Left colon (tissue), 2 donors: ENCODE data around the gene COL8A2. TPM values are rescaled to one million over a fixed set of nuclear protein-coding genes. Genes with fewer than 3 reads are reported as not detected.

Experiments
- ATAC-seq: fragments of 200-7000 bp; cut with Tn5 transposase; one replicate; pipeline ENCODE4 v1.9.1; 2020; ENCODE audit warnings: mild to moderate bottlenecking, moderate library complexity
- DNase-seq, 2 donors: peaks; one replicate each; pipeline ENCODE4 v3.0.0-alpha.2; 2020
- intact Hi-C, 2 donors: fragments of 100-400 bp; cut with DNase I in 1 of 2; cut with micrococcal nuclease in 1 of 2; formaldehyde crosslinking; loops; one replicate each; pipeline versions ENCODE4 v1.11.2 to v1.14.0; 2022; cut with DNase I, micrococcal nuclease
- total RNA-seq, 2 donors: library from RNA; stranded (reverse); fragmentation: NEBNext Ultra II Directional; extraction: Animal tissue kit (Norgen Biotek cat#: 25700); gene quantifications; one replicate each; pipeline ENCODE4 v1.2.1, GENCODE V29; 2021
- donor health status: DM: no; HTN: no; CAD: no.
- donor health status: DM: yes; HTN: yes; CAD: no.

The COL8A2 gene
- total RNA-seq, 2 donors from 2014 or later = 0.55 to 1.8 TPM

- intact Hi-C loops = loop anchor here in 1 of 2 donors (5.0 kb wide), 1 partner anchor 138 kb away; no protein-coding TSS in a partner anchor
- peak; percentile 14 for ATAC-seq
- no peak for DNase-seq
These were observed 23.8 kb upstream of the COL8A2 start for GRCh38 chr1:36148821-36149236.

GRCh38 chr1:36144413-36144812 lies 19.4 kb upstream of the COL8A2 start:
- no peak for ATAC-seq
- DNase-seq = no peak
- intact Hi-C loops = no loop called here

GRCh38 chr1:36143424-36143823 lies 18.4 kb upstream of the COL8A2 start:
- no peak for DNase-seq
- no peak for ATAC-seq

DNA sequence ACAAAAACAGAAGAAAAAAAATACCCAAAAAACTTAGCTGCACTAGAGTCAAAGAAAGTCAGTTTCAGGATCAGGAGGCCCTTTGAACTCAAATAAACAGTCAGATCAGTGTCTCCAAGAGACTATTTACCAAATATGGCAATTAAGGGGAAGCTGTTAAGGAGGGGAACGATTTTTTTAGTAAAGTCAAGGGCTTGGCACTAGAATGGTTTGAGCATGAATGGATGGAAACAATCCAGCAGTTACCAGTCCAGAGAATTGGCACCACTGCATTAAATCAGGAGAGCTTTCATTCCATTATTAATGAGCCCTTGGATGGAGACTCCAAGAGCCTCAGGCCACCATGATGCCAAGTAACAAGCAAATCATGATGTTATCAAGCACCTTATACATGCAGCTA lies 17.1 kb upstream of the COL8A2 start:
- ATAC-seq (no peak), DNase-seq (no peak)
- intact Hi-C loops = no loop called here

More at GRCh38 chr1:36143424-36143823, 18.4 kb upstream of the COL8A2 start:
- intact Hi-C loops = no loop called here

GRCh38 chr1:36139521-36139920 lies 14.5 kb upstream of the COL8A2 start:
- DNase-seq (no peak), ATAC-seq (no peak)
- intact Hi-C loops = no loop called here

GRCh38 chr1:36137776-36138175 lies 12.8 kb upstream of the COL8A2 start:
- intact Hi-C loops = no loop called here
- ATAC-seq (no peak), DNase-seq (no peak)

DNA sequence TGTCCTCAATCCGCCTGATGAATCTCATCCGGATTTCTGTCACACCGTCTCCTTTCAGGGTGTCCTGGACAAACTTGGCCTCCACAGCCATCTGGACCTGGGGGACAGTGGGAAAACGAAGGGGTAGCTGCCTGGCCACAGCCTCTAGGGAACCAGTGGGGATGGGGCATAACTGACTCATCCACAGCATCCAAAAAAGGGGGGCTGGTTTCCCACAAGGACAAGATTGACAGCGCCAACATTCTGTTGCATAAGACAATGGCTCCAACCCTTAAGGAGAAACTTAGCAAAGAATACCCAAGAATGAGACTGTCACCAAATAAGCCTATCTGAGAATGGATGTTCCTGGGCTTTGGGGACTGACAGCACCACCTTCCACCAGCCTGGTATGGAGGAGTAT lies 12.2 kb upstream of the COL8A2 start:
- DNase-seq = no peak
- ATAC-seq = no peak
- intact Hi-C loops = no loop called here

- intact Hi-C loops = no loop called here
- DNase-seq = no peak
- ATAC-seq = no peak
These were observed 11.5 kb upstream of the COL8A2 start for GRCh38 chr1:36136535-36136934.

DNA sequence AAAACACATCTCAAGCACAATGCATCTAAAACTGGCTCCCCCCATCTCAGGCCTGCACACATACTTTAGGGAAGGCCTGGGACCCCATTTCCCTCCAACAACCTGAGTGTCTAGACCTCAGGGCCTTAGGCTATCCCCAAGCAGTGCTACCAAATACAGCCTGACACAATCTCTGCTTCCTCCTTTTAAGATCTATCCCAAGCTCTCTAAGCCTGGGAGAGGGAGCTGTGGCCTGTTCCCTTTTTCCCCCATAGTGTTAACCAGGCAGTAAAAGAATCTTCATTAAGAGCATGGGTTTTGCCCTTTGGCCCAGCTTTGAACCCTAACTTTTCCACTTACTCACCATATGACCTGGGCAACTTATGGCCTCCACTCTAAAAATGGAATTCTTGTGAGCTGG lies 10.8 kb upstream of the COL8A2 start:
- ATAC-seq (no peak), DNase-seq (no peak)
- intact Hi-C loops = no loop called here

DNA sequence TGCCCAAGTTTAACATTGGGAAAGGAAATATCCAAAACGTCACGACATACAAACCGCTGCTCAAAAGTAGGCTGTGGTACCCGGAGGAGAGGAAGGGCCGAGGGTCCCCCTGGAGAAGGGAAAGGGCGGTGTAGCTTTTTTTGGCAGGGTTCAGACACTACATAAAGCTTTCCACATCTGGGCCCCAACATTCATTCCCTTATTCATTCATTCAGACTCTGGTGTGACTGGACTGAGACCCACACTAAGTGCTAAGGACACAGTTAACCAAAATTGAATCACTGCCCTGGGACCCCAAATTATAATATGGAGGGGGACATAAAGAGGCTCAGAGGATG lies 10.3 kb upstream of the COL8A2 start:
- no peak for DNase-seq
- intact Hi-C loops = no loop called here
- ATAC-seq = no peak

DNA sequence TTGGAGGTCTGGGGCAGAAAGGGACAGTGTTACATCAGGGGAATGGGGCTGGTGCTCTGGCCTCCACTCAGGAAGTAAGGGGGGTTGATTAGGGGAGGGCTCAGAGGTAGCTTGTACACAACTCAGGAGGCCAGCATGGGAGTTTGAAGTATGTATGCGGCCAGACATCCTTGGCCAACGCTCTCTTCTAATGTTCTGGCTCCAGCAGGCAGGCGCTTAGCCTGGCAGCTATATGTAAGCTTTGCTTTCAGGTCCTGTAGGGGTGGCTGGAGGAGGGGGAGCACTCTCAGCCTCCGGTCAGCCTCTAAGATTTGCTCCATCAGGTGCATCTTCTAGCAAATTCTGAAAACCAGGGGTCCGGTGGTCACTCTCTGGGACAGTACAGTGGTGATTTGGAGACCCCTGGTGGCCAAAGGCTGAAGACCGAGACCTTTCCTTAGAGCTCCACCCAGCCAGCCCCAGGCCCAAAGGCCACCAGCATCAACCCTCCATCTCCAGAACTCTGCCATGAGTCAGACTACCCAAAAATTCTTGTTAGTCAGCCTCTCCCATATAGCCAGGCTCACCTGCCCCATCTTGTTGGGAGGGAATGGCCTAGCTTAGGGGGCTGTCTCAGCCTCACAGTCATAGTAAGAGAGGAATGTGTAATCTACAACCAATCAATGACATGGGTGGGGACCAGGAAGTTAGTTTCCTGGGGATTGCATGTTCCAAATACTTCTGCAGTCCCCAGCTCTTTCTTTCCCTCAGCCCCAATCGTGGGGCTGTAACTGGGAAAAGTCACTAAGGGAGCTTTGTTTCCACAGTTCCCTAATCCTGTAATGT lies 9.7 kb upstream of the COL8A2 start:
- ATAC-seq (peak; percentile 39), DNase-seq (peak in 1 of 2 donors; percentile 62)
- intact Hi-C loops = no loop called here

GRCh38 chr1:36134031-36134430 lies 9.0 kb upstream of the COL8A2 start:
- ATAC-seq = no peak
- no peak for DNase-seq
- intact Hi-C loops = no loop called here

DNA sequence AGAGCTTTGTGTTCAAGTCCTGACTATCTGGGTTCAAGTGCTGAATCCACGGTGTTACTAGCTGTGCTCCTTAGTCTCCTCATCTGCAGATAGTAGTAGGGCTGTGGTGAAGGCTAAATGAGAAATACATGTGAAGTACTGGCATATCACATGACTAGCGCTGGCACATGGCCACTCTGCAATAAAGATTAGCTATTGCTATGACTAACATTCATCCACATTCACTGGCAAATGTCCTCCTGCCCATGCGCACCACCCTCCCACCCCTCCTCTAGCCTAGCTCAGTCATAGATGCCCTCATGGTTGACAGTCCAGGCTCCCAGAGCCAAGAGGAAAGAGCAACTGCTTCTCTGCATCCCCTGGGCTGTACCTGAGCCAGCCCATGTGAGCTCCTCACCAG lies 8.5 kb upstream of the COL8A2 start:
- peak; percentile 98 for ATAC-seq
- intact Hi-C loops = no loop called here
- DNase-seq = peak; percentile 93 to 95

GRCh38 chr1:36132029-36132428 lies 7.0 kb upstream of the COL8A2 start:
- DNase-seq = no peak
- intact Hi-C loops = no loop called here
- ATAC-seq = no peak

GRCh38 chr1:36128905-36129206 lies 3.8 kb upstream of the COL8A2 start:
- ATAC-seq (no peak), DNase-seq (no peak)
- intact Hi-C loops = no loop called here

DNA sequence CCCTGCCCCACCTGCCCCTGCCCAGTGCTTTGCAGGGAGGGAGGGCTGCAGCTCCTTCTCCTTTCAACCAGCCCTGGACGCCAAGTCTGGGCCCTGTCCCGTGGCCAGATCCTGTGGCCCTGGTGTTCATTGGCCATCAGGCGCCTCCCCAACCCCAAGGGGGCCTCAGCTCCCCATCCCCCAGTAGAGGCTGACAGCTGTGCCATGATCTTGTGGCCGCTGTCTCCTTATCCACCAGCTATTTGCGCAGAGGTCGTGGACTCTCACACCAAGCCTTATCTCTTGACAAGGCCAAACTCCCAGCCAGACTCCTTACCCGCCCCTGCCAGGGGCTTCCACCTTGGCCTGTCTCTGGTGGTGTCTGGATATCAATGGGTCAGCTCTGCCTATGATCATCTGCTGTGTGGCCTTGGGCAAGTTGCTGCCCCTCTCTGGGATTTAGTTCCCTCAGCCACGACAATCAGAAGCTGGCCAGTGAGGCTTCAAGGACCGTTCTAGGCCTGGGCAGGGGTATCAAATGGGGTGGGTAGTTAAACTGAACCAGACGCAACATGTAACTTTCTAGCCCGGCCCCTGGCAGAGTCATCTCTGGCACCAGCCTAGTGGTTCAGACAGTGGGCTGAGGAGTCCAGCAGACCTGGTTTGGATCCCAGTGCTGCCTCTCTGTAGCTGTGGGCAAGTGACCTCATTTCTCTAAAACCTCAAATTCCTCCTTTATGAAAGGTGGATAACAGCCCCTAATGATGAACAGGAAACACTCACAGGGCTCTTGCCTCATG lies 3.3 kb upstream of the COL8A2 start:
- no peak for DNase-seq
- no peak for ATAC-seq
- intact Hi-C loops = no loop called here

- ATAC-seq (no peak), DNase-seq (no peak)
- intact Hi-C loops = no loop called here
These were observed 1.9 kb upstream of the COL8A2 start for GRCh38 chr1:36126797-36127500.

DNA sequence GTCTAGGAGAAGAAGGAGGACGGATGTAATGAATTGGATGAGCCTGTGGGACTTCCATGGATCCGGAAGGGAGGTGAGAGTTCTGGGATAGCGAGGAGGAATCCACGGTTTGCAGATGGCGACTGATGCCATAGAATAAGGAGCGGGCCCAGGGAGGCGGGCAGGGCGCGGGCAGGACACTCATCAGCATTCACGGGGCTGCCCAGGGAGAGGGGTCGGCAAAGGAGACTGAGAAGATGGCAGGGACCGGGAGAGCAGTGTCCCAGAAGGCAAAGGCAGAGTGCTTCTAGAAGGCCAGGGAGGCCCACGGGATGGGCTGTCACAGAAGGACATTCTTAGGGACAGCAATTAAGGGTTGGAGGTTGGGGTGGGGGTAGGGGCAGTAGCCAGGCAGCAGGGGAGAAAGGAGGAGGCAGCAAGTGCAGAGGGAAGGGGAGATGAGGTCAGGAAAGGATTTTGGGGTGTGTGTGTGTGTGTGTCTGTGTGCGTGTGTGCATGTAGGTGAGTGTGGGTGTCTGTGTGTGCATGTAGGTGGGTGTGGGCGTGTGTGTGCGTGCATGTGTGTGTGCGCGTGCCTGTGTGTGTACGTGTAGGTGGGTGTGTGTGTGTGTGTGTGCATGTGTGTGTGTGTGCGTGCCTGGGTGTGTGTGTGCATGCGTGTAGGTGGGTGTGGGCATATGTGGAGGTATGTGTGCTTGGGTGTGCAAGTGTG lies 1.1 kb upstream of the COL8A2 start:
- intact Hi-C loops = no loop called here
- ATAC-seq (no peak), DNase-seq (no peak)

DNA sequence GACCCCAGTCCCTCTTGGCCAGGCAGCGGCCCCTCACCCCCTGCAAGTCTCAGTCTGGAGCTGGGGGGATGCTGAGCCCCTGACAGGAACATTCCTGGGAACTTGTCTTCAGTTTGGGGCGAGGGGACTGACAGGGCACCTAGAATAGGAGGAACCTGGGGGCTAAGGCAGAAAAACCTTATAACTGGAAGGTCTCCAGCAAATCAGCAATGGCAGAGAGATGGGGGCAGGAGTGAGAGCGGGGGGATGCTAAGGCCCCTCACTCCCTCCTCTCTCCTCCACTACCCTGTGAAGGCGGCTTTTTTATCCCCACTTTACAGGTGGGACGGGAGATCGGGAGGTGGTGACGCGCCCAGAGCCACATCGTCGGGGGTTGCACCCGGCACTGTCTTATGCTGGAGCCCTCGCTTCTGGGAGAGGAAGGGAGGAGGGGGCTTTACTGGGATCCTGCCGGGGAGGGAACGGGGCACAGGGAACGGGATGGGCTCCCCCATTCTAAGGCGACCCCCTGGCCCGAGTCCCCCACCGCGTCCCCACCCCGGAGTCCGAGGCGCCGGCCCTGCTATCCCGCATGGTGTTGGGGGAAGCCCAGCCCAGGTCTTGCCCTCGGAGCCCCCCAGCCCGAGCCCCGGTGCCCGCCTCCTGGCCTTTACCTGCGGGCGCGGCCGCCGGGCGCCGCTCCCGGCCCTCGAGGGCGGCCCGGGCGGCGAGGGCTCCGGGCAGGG lies 456 bp downstream of the COL8A2 start:
- no peak for DNase-seq
- intact Hi-C loops = no loop called here
- no peak for ATAC-seq
